GM18870 (cell line): ENCODE results near the gene AMDHD2.

ENCODE experiments used
- ATAC-seq: cut with Tn5 transposase; IDR thresholded peaks from one replicate; pipeline ENCODE4 v1.9.1; 2021; ENCODE audit warnings: moderate library complexity; ENCODE audit not compliant: unreplicated experiment

The AMDHD2 gene

GRCh38 chr16:2482708-2483534, 37.2 kb upstream of the AMDHD2 start:
- ATAC-seq, result no peak

- ATAC-seq, result no peak
Observed at GRCh38 chr16:2483939-2484897, 36.0 kb upstream of the AMDHD2 start.

- no peak for ATAC-seq
Observed at GRCh38 chr16:2484898-2485508, 35.2 kb upstream of the AMDHD2 start.

GRCh38 chr16:2485811-2486507, 34.2 kb upstream of the AMDHD2 start:
- no peak for ATAC-seq

GRCh38 chr16:2486645-2487516, 33.3 kb upstream of the AMDHD2 start:
- no peak for ATAC-seq

GRCh38 chr16:2487517-2487842, 32.7 kb upstream of the AMDHD2 start:
- no peak for ATAC-seq

GRCh38 chr16:2487903-2488531, 32.2 kb upstream of the AMDHD2 start:
- no peak for ATAC-seq

- no peak for ATAC-seq
Observed at GRCh38 chr16:2489581-2489980, 30.6 kb upstream of the AMDHD2 start.

GRCh38 chr16:2490190-2491105, 29.7 kb upstream of the AMDHD2 start:
- no peak for ATAC-seq

GRCh38 chr16:2492292-2492691, 27.9 kb upstream of the AMDHD2 start:
- no peak for ATAC-seq

- no peak for ATAC-seq
Observed at GRCh38 chr16:2493605-2494004, 26.6 kb upstream of the AMDHD2 start.

GRCh38 chr16:2494616-2495015, 25.6 kb upstream of the AMDHD2 start:
- ATAC-seq, result no peak

- no peak for ATAC-seq
Observed at GRCh38 chr16:2495041-2495440, 25.1 kb upstream of the AMDHD2 start.

GRCh38 chr16:2496223-2497115, 23.7 kb upstream of the AMDHD2 start:
- ATAC-seq, result no peak

GRCh38 chr16:2497116-2497630, 23.0 kb upstream of the AMDHD2 start:
- no peak for ATAC-seq

GRCh38 chr16:2497695-2498484, 22.3 kb upstream of the AMDHD2 start:
- no peak for ATAC-seq
